ENCODE data around the gene MOBP.

DNA sequence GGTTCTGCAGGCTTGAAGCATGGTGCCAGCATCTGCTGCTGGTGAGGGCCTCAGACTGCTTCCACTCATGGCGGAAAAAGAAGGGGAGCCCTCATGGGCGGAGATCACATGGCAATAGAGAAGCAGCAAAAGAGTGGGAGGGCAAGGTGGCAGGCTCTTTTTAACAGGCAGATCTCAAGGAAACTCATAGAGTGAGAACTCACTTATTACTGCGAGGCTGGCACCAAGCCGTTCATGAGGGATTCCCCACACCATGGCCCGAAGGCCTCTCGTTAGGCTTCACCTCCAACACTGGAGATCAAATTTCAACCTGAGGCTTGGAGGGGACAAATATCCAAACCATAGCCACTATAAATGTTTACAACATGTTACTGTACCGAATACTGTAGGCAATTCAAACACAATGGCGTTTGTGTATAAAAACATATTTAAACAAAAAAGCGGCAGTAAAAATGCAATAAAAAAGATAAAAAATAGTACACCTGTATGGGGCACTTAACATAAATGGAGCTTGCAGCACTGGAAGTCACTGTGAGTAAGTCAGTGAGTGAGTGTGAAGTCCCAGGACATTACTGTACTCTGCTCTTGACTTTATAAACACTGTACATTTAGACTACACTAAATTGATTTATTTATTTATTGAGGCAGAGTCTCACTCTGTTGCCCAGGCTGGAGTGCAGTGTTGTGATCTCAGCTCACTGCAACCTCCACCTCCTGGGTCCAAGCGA lies 18.8 kb upstream of the MOBP start:
- no peak for TF ChIP-seq POLR2A (IDR thresholded peaks at IDR 0.05; ENCODE audit: extremely low read depth, insufficient read length)
- TF ChIP-seq, protein P1, sequence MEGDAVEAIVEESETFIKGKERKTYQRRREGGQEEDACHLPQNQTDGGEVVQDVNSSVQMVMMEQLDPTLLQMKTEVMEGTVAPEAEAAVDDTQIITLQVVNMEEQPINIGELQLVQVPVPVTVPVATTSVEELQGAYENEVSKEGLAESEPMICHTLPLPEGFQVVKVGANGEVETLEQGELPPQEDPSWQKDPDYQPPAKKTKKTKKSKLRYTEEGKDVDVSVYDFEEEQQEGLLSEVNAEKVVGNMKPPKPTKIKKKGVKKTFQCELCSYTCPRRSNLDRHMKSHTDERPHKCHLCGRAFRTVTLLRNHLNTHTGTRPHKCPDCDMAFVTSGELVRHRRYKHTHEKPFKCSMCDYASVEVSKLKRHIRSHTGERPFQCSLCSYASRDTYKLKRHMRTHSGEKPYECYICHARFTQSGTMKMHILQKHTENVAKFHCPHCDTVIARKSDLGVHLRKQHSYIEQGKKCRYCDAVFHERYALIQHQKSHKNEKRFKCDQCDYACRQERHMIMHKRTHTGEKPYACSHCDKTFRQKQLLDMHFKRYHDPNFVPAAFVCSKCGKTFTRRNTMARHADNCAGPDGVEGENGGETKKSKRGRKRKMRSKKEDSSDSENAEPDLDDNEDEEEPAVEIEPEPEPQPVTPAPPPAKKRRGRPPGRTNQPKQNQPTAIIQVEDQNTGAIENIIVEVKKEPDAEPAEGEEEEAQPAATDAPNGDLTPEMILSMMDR (IDR thresholded peaks at IDR 0.05; ENCODE audit: low read depth, low read length) = no peak
- TF ChIP-seq, protein P2, sequence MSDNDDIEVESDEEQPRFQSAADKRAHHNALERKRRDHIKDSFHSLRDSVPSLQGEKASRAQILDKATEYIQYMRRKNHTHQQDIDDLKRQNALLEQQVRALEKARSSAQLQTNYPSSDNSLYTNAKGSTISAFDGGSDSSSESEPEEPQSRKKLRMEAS (IDR thresholded peaks at IDR 0.05; ENCODE audit: low read depth, low read length) = no peak

Data from NB4 (cell line).